ENCODE results near the gene SLC9A9. TPM values are rescaled to one million over a fixed set of nuclear protein-coding genes. Genes with fewer than 3 reads are reported as not detected.

SLC9A9 gene
- total RNA-seq, 2 donors from 2014 or later = 1.3 to 3.7 TPM

DNA sequence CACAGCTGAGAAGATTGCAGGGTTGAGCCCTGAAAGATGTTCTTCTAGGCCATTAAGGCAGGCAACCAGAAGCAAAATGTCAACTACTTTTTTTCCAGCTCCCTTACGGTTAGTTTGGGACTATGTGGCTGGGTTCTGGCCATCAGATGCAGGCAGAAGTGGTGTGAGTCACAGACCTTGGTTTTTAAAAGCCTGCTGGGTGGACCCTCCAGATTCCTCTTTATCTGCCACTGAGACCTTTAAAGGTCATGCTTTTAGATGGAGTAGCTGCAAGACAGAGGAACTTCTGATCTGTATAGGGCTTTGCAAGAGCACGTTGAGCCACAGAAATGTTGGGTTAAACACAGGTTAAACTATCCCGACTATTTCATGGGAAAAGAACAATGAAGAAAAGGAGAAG lies 625.8 kb downstream of the SLC9A9 start:
- H3K27me3 ChIP-seq (ENCODE audit: control insufficient read depth, insufficient read depth, low read length, poor library complexity, severe bottlenecking) = peaks cover 87% of the 10 kb centered on the region
- no peaks in the 10 kb centered on the region for H3K9me3 ChIP-seq (ENCODE audit: control insufficient read depth, low read length)
- H3K27ac ChIP-seq (ENCODE audit: low read depth, low read length) = no peak overlapping the region
- peaks cover 21% of the 10 kb centered on the region for H3K27me3 Mint-ChIP-seq (ENCODE audit: insufficient read depth)
- no peak overlapping the region for H3K4me3 ChIP-seq (ENCODE audit: low read length)
- no peaks in the 10 kb centered on the region for H3K4me1 Mint-ChIP-seq
- TF ChIP-seq CTCF (conservative IDR thresholded peaks at IDR 0.05) = no peak
- H3K36me3 ChIP-seq (ENCODE audit: control insufficient read depth, insufficient read depth, low read length) = no peaks in the 10 kb centered on the region
- no peak overlapping the region for H3K4me3 Mint-ChIP-seq
- H3K27ac Mint-ChIP-seq = no peak overlapping the region
- WGBS, 2 experiments (ENCODE audit: insufficient coverage in 1 of 2, insufficient read length in 1 of 2) = 83% methylated on average over 2 to 3 of the region's 3 CpGs
- no peaks in the 10 kb centered on the region for H3K9me3 Mint-ChIP-seq
- DNase-seq = no peak
- H3K36me3 Mint-ChIP-seq (ENCODE audit: low read depth) = no peaks in the 10 kb centered on the region
- H3K9ac ChIP-seq (ENCODE audit: extremely low read depth, low read length, poor library complexity, severe bottlenecking) = no peak overlapping the region
- H3K4me1 ChIP-seq (ENCODE audit: control insufficient read depth, insufficient read depth, low read length) = no peaks in the 10 kb centered on the region

DNA sequence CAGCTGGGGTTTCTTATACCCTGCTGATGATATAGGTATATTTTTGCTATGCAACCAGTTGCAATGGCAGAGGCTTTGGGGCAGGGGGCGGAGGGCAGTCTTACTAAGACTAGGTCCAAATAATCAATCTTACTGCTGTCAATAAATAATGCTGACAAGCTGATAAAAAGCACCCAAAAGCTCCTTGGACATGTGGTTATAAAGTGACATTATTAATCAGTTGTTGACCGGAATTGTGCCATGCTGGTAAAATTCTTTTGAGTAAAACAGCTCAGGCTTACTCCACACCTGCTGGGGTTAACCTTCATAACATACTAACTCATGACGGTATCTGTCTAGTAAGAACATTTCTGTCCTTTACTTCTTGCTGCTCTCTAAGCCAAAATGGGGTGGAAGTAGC lies 626.8 kb downstream of the SLC9A9 start:
- no peaks in the 10 kb centered on the region for H3K4me1 Mint-ChIP-seq
- Histone ChIP-seq H3K27me3 (ENCODE audit: control insufficient read depth, insufficient read depth, low read length, poor library complexity, severe bottlenecking) (peaks cover 92% of the 10 kb centered on the region), H3K4me1 (ENCODE audit: control insufficient read depth, insufficient read depth, low read length) (no peaks in the 10 kb centered on the region), H3K36me3 (ENCODE audit: control insufficient read depth, insufficient read depth, low read length) (no peaks in the 10 kb centered on the region), H3K27ac (ENCODE audit: low read depth, low read length) (no peak overlapping the region), H3K9me3 (ENCODE audit: control insufficient read depth, low read length) (no peaks in the 10 kb centered on the region), H3K9ac (ENCODE audit: extremely low read depth, low read length, poor library complexity, severe bottlenecking) (no peak overlapping the region), H3K4me3 (ENCODE audit: low read length) (no peak overlapping the region)
- H3K9me3 Mint-ChIP-seq = no peaks in the 10 kb centered on the region
- no peaks in the 10 kb centered on the region for H3K36me3 Mint-ChIP-seq (ENCODE audit: low read depth)
- peaks cover 21% of the 10 kb centered on the region for H3K27me3 Mint-ChIP-seq (ENCODE audit: insufficient read depth)
- no peak for DNase-seq
- no peak for TF ChIP-seq CTCF (conservative IDR thresholded peaks at IDR 0.05)
- no peak overlapping the region for H3K4me3 Mint-ChIP-seq
- WGBS, 2 experiments (ENCODE audit: insufficient coverage in 1 of 2, insufficient read length in 1 of 2) = 83 to 100% methylated on average over 1 to 3 of the region's 3 CpGs
- no peak overlapping the region for H3K27ac Mint-ChIP-seq

GRCh38 chr3:143220741-143221140 lies 627.5 kb downstream of the SLC9A9 start:
- 87 to 94% methylated on average over 3 of the region's 3 CpGs for WGBS, 2 experiments (ENCODE audit: insufficient coverage in 1 of 2, insufficient read length in 1 of 2)
- Mint-ChIP-seq H3K36me3 (ENCODE audit: low read depth) (no peaks in the 10 kb centered on the region), H3K27ac (no peak overlapping the region), H3K4me1 (no peaks in the 10 kb centered on the region), H3K9me3 (no peaks in the 10 kb centered on the region), H3K27me3 (ENCODE audit: insufficient read depth) (peaks cover 21% of the 10 kb centered on the region), H3K4me3 (no peak overlapping the region)
- Histone ChIP-seq H3K27me3 (ENCODE audit: control insufficient read depth, insufficient read depth, low read length, poor library complexity, severe bottlenecking) (peaks cover 87% of the 10 kb centered on the region), H3K27ac (ENCODE audit: low read depth, low read length) (no peak overlapping the region), H3K4me3 (ENCODE audit: low read length) (no peak overlapping the region), H3K9me3 (ENCODE audit: control insufficient read depth, low read length) (no peaks in the 10 kb centered on the region), H3K9ac (ENCODE audit: extremely low read depth, low read length, poor library complexity, severe bottlenecking) (no peak overlapping the region), H3K4me1 (ENCODE audit: control insufficient read depth, insufficient read depth, low read length) (no peaks in the 10 kb centered on the region), H3K36me3 (ENCODE audit: control insufficient read depth, insufficient read depth, low read length) (no peaks in the 10 kb centered on the region)
- no peak for DNase-seq
- no peak for TF ChIP-seq CTCF (conservative IDR thresholded peaks at IDR 0.05)
